Coronary artery (tissue), 2 donors: ENCODE results near the gene EVL.

ENCODE experiments used
- DNase-seq: peaks from one replicate; pipeline ENCODE4 v3.0.0-alpha.2; 2017; ENCODE audit warnings: low spot score
- H3K27ac ChIP-seq, 2 donors: fragments of 200-600 bp; sonication (generic); one replicate each; pipeline ENCODE4 v1.5.1; 2016 to 2019
- H3K4me3 ChIP-seq: fragments of 200-600 bp; sonication (generic); 2 replicates; pipeline ENCODE4 v1.5.1; 2016; ENCODE audit warnings: mild to moderate bottlenecking, moderate library complexity
- CTCF ChIP-seq: fragments of 200-600 bp; sonication (generic); IDR thresholded peaks from one replicate; pipeline ENCODE4 v1.5.1; 2019; ENCODE audit warnings: antibody characterized with exemption

Gene EVL

GRCh38 chr14:100103250-100104005, 38.2 kb downstream of the EVL start:
- peak overlapping the region; percentile 12 for H3K4me3 ChIP-seq
- peak overlapping the region; percentile 47 to 51 for H3K27ac ChIP-seq
- no peak for DNase-seq
- TF ChIP-seq CTCF, result no peak

- peak overlapping the region; percentile 12 for H3K4me3 ChIP-seq
- no peak for DNase-seq
- no peak for TF ChIP-seq CTCF
- H3K27ac ChIP-seq, result peak overlapping the region; percentile 47 to 51
These were observed 38.8 kb downstream of the EVL start for GRCh38 chr14:100104006-100104352.

- peak overlapping the region; percentile 47 to 85 for H3K27ac ChIP-seq
- H3K4me3 ChIP-seq, result no peak overlapping the region
- no peak for DNase-seq
- TF ChIP-seq CTCF, result no peak
These were observed 39.5 kb downstream of the EVL start for GRCh38 chr14:100104523-100105300.

GRCh38 chr14:100105357-100106169, 40.3 kb downstream of the EVL start:
- TF ChIP-seq CTCF, result no peak
- DNase-seq, result no peak
- H3K27ac ChIP-seq, result peak overlapping the region; percentile 47 to 85
- H3K4me3 ChIP-seq, result no peak overlapping the region

GRCh38 chr14:100106250-100107112, 41.3 kb downstream of the EVL start:
- no peak for DNase-seq
- no peak for TF ChIP-seq CTCF
- Histone ChIP-seq H3K27ac (peak overlapping the region in 1 of 2 donors; percentile 44), H3K4me3 (no peak overlapping the region)

GRCh38 chr14:100107236-100107635, 42.0 kb downstream of the EVL start:
- no peak overlapping the region for H3K4me3 ChIP-seq
- peak overlapping the region in 1 of 2 donors; percentile 44 for H3K27ac ChIP-seq
- DNase-seq, result no peak
- no peak for TF ChIP-seq CTCF
